HepG2 (cell line): ENCODE measurements around the gene VSX1. TPM values are rescaled to one million over a fixed set of nuclear protein-coding genes. Genes with fewer than 3 reads are reported as not detected.
A peak's percentile ranks its signal among the peaks of the same experiment; 100 is the strongest.

ENCODE experiments used
- CTCF ChIP-seq: sonication (generic); formaldehyde crosslinking; IDR thresholded peaks from 2 replicates; pipeline ENCODE4 v1.5.0; 2020; ENCODE audit warnings: mild to moderate bottlenecking, missing genetic modification reagents, moderate library complexity
- MEIS2 ChIP-seq: sonication (generic); formaldehyde crosslinking; IDR thresholded peaks from 2 replicates; pipeline ENCODE4 v1.9.0; 2021; ENCODE audit warnings: mild to moderate bottlenecking, missing genetic modification reagents
- NRL ChIP-seq: sonication (generic); formaldehyde crosslinking; IDR thresholded peaks from 2 replicates; pipeline ENCODE4 v1.5.0; 2020; ENCODE audit warnings: missing genetic modification reagents, mild to moderate bottlenecking, moderate library complexity, borderline replicate concordance
- PLSCR1 ChIP-seq: sonication (generic); formaldehyde crosslinking; IDR thresholded peaks from 2 replicates; pipeline ENCODE4 v1.5.0; 2020; ENCODE audit warnings: missing genetic modification reagents, mild to moderate bottlenecking, borderline replicate concordance
- SRY ChIP-seq: sonication (generic); formaldehyde crosslinking; IDR thresholded peaks from 2 replicates; pipeline ENCODE4 v1.8.0; 2022; ENCODE audit warnings: mild to moderate bottlenecking, missing genetic modification reagents
- STAT5B ChIP-seq: sonication (generic); formaldehyde crosslinking; IDR thresholded peaks from 2 replicates; pipeline ENCODE4 v1.4.0; 2020; ENCODE audit warnings: missing genetic modification reagents
- XRCC5 ChIP-seq: fragments of 200-400 bp; formaldehyde crosslinking; optimal IDR thresholded peaks from 2 replicates; pipeline ENCODE3; 2017; ENCODE audit warnings: mild to moderate bottlenecking, low read length
- ZFP91 ChIP-seq: sonication (generic); formaldehyde crosslinking; IDR thresholded peaks from 2 replicates; pipeline ENCODE4 v1.9.0; 2022; ENCODE audit warnings: missing genetic modification reagents, mild to moderate bottlenecking, borderline replicate concordance
- ZNF331 ChIP-seq: sonication (generic); formaldehyde crosslinking; IDR thresholded peaks from 2 replicates; pipeline ENCODE4 v1.4.0; 2020; ENCODE audit warnings: missing genetic modification reagents
- ZNF367 ChIP-seq: sonication (generic); formaldehyde crosslinking; IDR thresholded peaks from 2 replicates; pipeline ENCODE4 v1.4.0; 2020; ENCODE audit warnings: missing genetic modification reagents, borderline replicate concordance
- ZNF407 ChIP-seq: sonication (generic); formaldehyde crosslinking; IDR thresholded peaks from one replicate; pipeline ENCODE4 v1.5.1; 2020; ENCODE audit warnings: mild to moderate bottlenecking, missing genetic modification reagents; ENCODE audit errors: not compliant biosample characterization
- ZNF574 ChIP-seq: sonication (generic); formaldehyde crosslinking; IDR thresholded peaks from 2 replicates; pipeline ENCODE4 v1.4.0; 2020; ENCODE audit warnings: missing genetic modification reagents
- polyA plus RNA-seq, 8 experiments: library from polyadenylated mRNA; depleted of rRNA in 3 of 8; stranded (reverse) in 7 of 8; unstranded in 1 of 8; fragments of >200 nt; fragmentation: Illumina TruSeq in 4 of 8; extraction: Trizol in 4 of 8; gene quantifications; 2 replicates each; pipeline versions ENCODE4 v1.2.1 to v1.2.3, GENCODE V29; 2011 to 2016; ENCODE audit warnings: low read depth in 4 of 8, missing spikeins in 1 of 8, mixed read lengths in 1 of 8; ENCODE audit not compliant: insufficient read depth in 1 of 8
- total RNA-seq, 5 experiments: library from RNA; depleted of rRNA; stranded (reverse); fragments of >200 nt; fragmentation: Illumina TruSeq; extraction: Trizol; gene quantifications; 2 replicates each; pipeline ENCODE4 v1.2.3, GENCODE V29; 2016; ENCODE audit warnings: low read depth in 1 of 5

The VSX1 gene
- total and polyA plus RNA-seq, 2 of the 13 experiments (the other 11 are each of a cell fraction or from before 2014, with no cell fraction given), result 0.04 TPM; not detected in 1

- no peak for TF ChIP-seq ZNF407 (CRISPR knock-in tag)
- TF ChIP-seq SRY, result peak; percentile 78; the same call in 1 of the 2 replicates
- peak; percentile 31; the same call in 1 of the 2 replicates for TF ChIP-seq ZNF574 (CRISPR knock-in tag)
- 0 out of 2 replicates have a peak, but pooled peaks have one; percentile 37 for TF ChIP-seq CTCF
- TF ChIP-seq ZNF367 (CRISPR knock-in tag), result peak; percentile 52; the same call in 1 of the 2 replicates
- TF ChIP-seq PLSCR1 (CRISPR knock-in tag), result 0 out of 2 replicates have a peak, but pooled peaks have one; percentile 27
- TF ChIP-seq ZFP91, result peak; percentile 31; the same call in 1 of the 2 replicates
- peak; percentile 63; the same call in 1 of the 2 replicates for TF ChIP-seq NRL
- 0 out of 2 replicates have a peak, but pooled peaks have one; percentile 55 for TF ChIP-seq ZNF331 (CRISPR knock-in tag)
- 0 out of 2 replicates have a peak, but pooled peaks have one; percentile 77 for TF ChIP-seq STAT5B (CRISPR knock-in tag)
- TF ChIP-seq XRCC5, result no peak
- TF ChIP-seq MEIS2 (CRISPR knock-in tag), result peak; percentile 76
Observed at GRCh38 chr20:25081065-25081729, 744 bp downstream of the VSX1 start (continued).
